Fibroblast of lung (primary cell): Measurements from ENCODE around the gene SAG. TPM values are rescaled to one million over a fixed set of nuclear protein-coding genes. Genes with fewer than 3 reads are reported as not detected.

Experiments used
- DNase-seq, 2 donors: peaks; one replicate each; pipeline versions ENCODE4 v3.0.0 to v3.0.0-alpha.2; 2010; ENCODE audit warnings: low read depth in 2 of 2
- H2AFZ ChIP-seq: 2 replicates; pipeline ENCODE4 v1.5.1; 2012; ENCODE audit warnings: low read length, control low read depth, inconsistent platforms
- H3K27ac ChIP-seq: 2 replicates; pipeline ENCODE4 v1.5.1; 2011; ENCODE audit warnings: low read length, control low read depth; ENCODE audit not compliant: insufficient read depth
- H3K27me3 ChIP-seq: 2 replicates; pipeline ENCODE4 v1.5.1; 2011; ENCODE audit warnings: mild to moderate bottlenecking, low read length; ENCODE audit not compliant: control insufficient read depth, insufficient read depth
- H3K36me3 ChIP-seq: 2 replicates; pipeline ENCODE4 v1.5.1; 2011; ENCODE audit warnings: low read length; ENCODE audit not compliant: control insufficient read depth, insufficient read depth
- H3K4me1 ChIP-seq: 2 replicates; pipeline ENCODE4 v1.5.1; 2011; ENCODE audit warnings: low read length; ENCODE audit not compliant: control insufficient read depth, insufficient read depth; ENCODE audit errors: extremely low read depth
- H3K4me2 ChIP-seq: 2 replicates; pipeline ENCODE4 v1.5.1; 2011; ENCODE audit warnings: low read length, control low read depth; ENCODE audit not compliant: insufficient read depth; ENCODE audit errors: extremely low read depth
- H3K4me3 ChIP-seq, 4 experiments: fragments of 200-600 bp in 1 of 4; sonication (generic) in 1 of 4; replicated peaks in 1 of 4; 2 replicates each; pipeline ENCODE4 v1.5.1; 2011 to 2016; ENCODE audit warnings: low read length in 4 of 4, low read depth in 3 of 4, mild to moderate bottlenecking in 3 of 4, control low read depth in 2 of 4, inconsistent platforms in 1 of 4, mixed read lengths in 1 of 4; ENCODE audit not compliant: insufficient read depth in 1 of 4; ENCODE audit errors: control extremely low read depth in 1 of 4
- H3K79me2 ChIP-seq: 2 replicates; pipeline ENCODE4 v1.5.1; 2012; ENCODE audit warnings: mild to moderate bottlenecking, low read length, inconsistent platforms; ENCODE audit not compliant: control insufficient read depth, insufficient read depth
- H3K9ac ChIP-seq: 2 replicates; pipeline ENCODE4 v1.5.1; 2011; ENCODE audit warnings: mild to moderate bottlenecking, low read length, control low read depth; ENCODE audit not compliant: insufficient read depth
- H3K9me3 ChIP-seq: 2 replicates; pipeline ENCODE4 v1.5.1; 2012; ENCODE audit warnings: low read depth, low read length; ENCODE audit not compliant: control insufficient read depth, insufficient read depth
- H4K20me1 ChIP-seq: 2 replicates; pipeline ENCODE4 v1.5.1; 2011; ENCODE audit warnings: low read length; ENCODE audit not compliant: control insufficient read depth, insufficient read depth; ENCODE audit errors: extremely low read depth
- CTCF ChIP-seq, 2 donors: IDR thresholded peaks in 1 of 2; conservative IDR thresholded peaks in 1 of 2; 1 replicate in 1 of 2; 2 replicates in 1 of 2; pipeline ENCODE4 v1.5.1; 2011 to 2012; ENCODE audit warnings: low read length in 2 of 2, control low read depth in 1 of 2, inconsistent platforms in 1 of 2, low read depth in 1 of 2, mild to moderate bottlenecking in 1 of 2
- EZH2 ChIP-seq: IDR thresholded peaks from 2 replicates; pipeline ENCODE4 v1.5.1; 2012; ENCODE audit warnings: low read length, control low read depth, mild to moderate bottlenecking; ENCODE audit errors: missing control alignments
- polyA plus RNA-seq, 2 donors: library from polyadenylated mRNA; depleted of rRNA in 1 of 2; stranded (reverse) in 1 of 2; unstranded in 1 of 2; fragments of >200 nt; gene quantifications; 2 replicates each; pipeline ENCODE4 v1.2.1, GENCODE V29; 2011 to 2012; ENCODE audit warnings: missing spikeins in 1 of 2
- total RNA-seq: library from RNA; depleted of rRNA; stranded (reverse); fragments of >200 nt; gene quantifications from 2 replicates; pipeline ENCODE4 v1.2.1, GENCODE V29; 2014

Gene SAG
- total and polyA plus RNA-seq, 2 donors (not counting 1 experiment from before 2014, with no cell fraction given) = not detected

GRCh38 chr2:233325256-233325655, 17.6 kb downstream of the SAG start:
- no peaks in the 10 kb centered on the region for H3K79me2 ChIP-seq
- DNase-seq = no peak
- no peak overlapping the region for H3K9ac ChIP-seq
- no peak overlapping the region for H3K4me2 ChIP-seq
- no peak overlapping the region for H3K4me3 ChIP-seq
- no peaks in the 10 kb centered on the region for H3K4me1 ChIP-seq
- TF ChIP-seq EZH2 = no peak
- no peak for TF ChIP-seq CTCF (conservative IDR thresholded peaks at IDR 0.05 in 1 of 2, IDR thresholded peaks at IDR 0.05 in 1 of 2; ENCODE audit: low read depth in 1 of 2, low read length in 2 of 2)
- no peaks in the 10 kb centered on the region for H3K36me3 ChIP-seq
- H3K27ac ChIP-seq = no peak overlapping the region
- no peaks in the 10 kb centered on the region for H4K20me1 ChIP-seq
- H3K9me3 ChIP-seq = no peaks in the 10 kb centered on the region
- no peak overlapping the region for H2AFZ ChIP-seq
- no peaks in the 10 kb centered on the region for H3K27me3 ChIP-seq

GRCh38 chr2:233325814-233326213, 18.2 kb downstream of the SAG start:
- Histone ChIP-seq H3K27me3 (no peaks in the 10 kb centered on the region), H3K79me2 (no peaks in the 10 kb centered on the region), H3K9ac (no peak overlapping the region), H3K27ac (no peak overlapping the region), H4K20me1 (no peaks in the 10 kb centered on the region), H2AFZ (no peak overlapping the region), H3K9me3 (no peaks in the 10 kb centered on the region), H3K36me3 (no peaks in the 10 kb centered on the region), H3K4me1 (no peaks in the 10 kb centered on the region), H3K4me3 (no peak overlapping the region), H3K4me2 (no peak overlapping the region)
- no peak for DNase-seq
- TF ChIP-seq EZH2 (no peak), CTCF (conservative IDR thresholded peaks at IDR 0.05 in 1 of 2, IDR thresholded peaks at IDR 0.05 in 1 of 2; ENCODE audit: low read depth in 1 of 2, low read length in 2 of 2) (no peak)

- Histone ChIP-seq H3K27me3 (no peaks in the 10 kb centered on the region), H3K9me3 (no peaks in the 10 kb centered on the region)
Measured at GRCh38 chr2:233326500-233326899, 18.9 kb downstream of the SAG start.

More at GRCh38 chr2:233326500-233326899, 18.9 kb downstream of the SAG start:
- Histone ChIP-seq H4K20me1 (no peaks in the 10 kb centered on the region), H3K27ac (no peak overlapping the region), H3K9ac (no peak overlapping the region), H3K4me2 (no peak overlapping the region), H3K36me3 (no peaks in the 10 kb centered on the region), H3K4me1 (no peaks in the 10 kb centered on the region), H3K79me2 (no peaks in the 10 kb centered on the region), H2AFZ (no peak overlapping the region), H3K4me3 (no peak overlapping the region)
- no peak for DNase-seq
- TF ChIP-seq CTCF (conservative IDR thresholded peaks at IDR 0.05 in 1 of 2, IDR thresholded peaks at IDR 0.05 in 1 of 2; ENCODE audit: low read depth in 1 of 2, low read length in 2 of 2) (no peak), EZH2 (no peak)
